Skin of body (tissue), 3 donors: Measurements from ENCODE around the gene TRMT44. TPM values are rescaled to one million over a fixed set of nuclear protein-coding genes. Genes with fewer than 3 reads are reported as not detected.
"Not testable (repeated sequence)": the region's sequence is repeated elsewhere in the genome, so short reads cannot be mapped to it uniquely, and the experiment has no call there.

Experiments
- DNase-seq: peaks from one replicate; lab custom pipeline; 2025; lab: John Stamatoyannopoulos, UW
- small RNA-seq: library from RNA; depleted of rRNA; stranded (forward); fragments of <200 nt; gene quantifications from one replicate; pipeline ENCODE3, GENCODE V24; 2014; ENCODE audit warnings: low replicate concordance
- total RNA-seq: library from RNA; depleted of rRNA; stranded (reverse); fragments of >200 nt; gene quantifications from one replicate; pipeline ENCODE4 v1.2.3, GENCODE V29; 2014

The TRMT44 gene
- total RNA-seq, 1 donor from 2014 or later, result 16.2 TPM

DNA sequence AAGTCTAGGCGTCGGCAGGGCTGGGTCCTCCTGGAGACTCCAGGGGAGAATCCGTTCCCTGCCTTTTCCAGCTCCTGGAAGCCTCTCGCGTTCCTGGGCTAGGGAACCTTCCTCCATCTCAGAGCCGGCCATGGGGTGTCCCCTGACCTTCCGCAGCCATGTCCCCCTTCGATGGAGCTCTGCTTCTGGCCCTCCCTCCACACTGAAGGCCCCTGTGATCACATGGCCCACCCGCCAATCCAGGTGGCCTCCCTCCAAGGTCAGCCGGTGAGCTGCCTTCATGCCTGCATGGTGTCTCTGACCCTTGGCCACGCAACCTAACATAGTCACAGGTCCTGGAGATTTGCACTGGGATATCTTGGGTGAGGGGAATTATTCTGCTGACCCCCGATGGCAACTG lies 69.6 kb downstream of the TRMT44 start:
- no peak for DNase-seq

DNA sequence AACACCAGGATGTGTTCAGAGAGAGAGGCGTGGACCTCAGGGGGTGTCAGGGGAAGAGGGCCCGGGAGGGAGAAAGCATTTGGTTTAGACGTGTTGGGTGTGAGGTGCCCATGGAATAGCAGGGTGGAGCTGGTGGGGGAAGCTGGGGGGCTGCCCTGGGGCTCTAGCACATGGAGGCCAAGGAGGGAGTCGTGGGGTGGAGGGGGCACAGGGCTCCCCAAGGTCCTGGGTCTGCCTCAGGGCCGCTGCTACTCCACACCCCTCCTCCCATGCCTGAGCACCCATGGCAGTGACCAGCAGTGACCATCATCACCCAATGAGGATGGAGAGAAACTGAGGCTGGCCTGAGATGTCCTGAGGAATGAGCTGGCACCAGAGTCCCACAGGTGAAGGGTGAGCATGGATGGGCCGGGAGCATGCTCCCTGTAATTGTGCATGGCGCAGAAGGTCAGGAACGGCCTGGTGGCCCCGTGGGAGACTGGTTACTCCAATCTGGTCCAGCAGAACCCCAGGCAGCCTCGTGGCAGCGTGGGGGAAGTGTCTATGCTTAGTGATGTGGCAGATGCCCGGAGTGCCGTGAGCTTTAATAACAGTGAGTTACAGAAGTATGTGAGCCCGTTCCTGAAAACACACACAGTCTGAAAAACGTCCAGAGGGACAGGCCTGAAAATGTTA lies 70.2 kb downstream of the TRMT44 start:
- DNase-seq, result no peak

DNA sequence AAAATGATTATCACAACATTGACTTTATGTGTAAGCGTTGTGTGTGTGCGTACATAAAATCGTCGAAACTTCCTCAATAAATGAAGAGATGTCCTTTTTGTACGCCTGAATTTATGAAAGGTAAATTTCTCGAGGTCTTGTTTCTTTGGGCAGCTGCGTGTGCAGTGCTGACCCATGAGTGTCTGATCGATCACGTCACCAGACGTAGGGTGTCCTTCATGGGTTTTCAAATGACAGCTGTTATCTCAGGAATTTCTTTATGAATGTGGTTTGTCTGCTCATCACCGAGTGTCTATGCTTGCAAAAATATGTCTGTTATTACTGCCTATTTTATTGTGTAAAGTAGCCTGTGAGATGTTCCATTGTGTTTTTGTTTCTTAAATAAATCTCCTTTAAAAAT lies 71.9 kb downstream of the TRMT44 start:
- no peak for DNase-seq

DNA sequence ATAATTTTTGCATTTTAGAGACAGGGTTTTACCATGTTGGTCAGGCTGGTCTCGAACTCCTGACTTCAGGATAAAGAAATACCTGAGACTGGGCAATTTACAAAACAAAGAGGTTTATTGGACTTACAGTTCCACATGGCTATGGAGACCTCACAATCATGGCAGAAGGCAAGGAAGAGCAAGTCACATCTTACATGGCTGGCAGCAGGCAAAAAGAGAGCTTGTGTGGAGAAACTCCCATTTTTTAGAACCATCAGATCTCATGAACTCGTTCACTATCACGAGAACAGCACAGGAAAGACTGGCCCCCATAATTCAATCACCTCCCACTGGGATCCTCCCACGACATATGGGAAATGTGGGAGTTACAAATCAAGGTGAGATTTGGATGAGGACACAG lies 72.5 kb downstream of the TRMT44 start:
- not testable (repeated sequence) for DNase-seq

DNA sequence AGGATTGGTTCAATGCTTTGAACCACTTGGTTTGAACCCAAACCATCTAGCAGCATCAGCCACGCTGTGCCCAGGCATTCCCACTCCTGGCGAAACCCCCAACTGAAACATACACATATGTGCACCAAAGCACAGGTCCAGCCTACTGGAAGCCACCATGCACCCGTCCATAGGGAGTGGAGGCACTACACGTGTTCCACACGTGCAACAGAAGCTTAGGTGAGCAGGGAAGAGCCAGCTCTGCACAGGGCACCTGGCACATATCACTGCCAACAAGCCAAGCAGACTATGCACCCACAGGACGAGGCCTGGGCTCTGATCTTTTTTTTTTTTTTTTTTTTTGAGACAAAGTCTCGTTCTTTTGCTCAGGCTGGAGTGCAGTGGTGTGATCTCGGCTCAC lies 73.4 kb downstream of the TRMT44 start:
- DNase-seq, result no peak

DNA sequence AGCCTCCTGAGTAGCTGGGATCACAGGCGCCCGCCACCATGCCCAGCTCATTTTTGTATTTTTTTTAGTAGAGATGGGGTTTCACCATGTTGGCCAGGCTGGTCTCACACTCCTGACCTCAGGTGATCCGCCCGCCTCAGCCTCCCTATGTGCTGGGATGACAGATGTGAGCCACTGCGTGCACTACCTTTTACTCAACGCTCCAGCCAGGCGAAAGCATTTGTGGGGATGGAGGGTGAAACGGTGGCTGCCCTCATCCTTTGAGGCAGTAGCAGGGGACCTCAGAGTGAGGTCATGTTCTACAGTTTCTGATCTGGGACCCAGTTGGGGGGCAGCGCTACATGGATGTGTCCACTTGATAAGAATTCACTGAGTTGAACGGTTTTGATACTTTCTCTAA lies 73.8 kb downstream of the TRMT44 start:
- DNase-seq, result no peak

DNA sequence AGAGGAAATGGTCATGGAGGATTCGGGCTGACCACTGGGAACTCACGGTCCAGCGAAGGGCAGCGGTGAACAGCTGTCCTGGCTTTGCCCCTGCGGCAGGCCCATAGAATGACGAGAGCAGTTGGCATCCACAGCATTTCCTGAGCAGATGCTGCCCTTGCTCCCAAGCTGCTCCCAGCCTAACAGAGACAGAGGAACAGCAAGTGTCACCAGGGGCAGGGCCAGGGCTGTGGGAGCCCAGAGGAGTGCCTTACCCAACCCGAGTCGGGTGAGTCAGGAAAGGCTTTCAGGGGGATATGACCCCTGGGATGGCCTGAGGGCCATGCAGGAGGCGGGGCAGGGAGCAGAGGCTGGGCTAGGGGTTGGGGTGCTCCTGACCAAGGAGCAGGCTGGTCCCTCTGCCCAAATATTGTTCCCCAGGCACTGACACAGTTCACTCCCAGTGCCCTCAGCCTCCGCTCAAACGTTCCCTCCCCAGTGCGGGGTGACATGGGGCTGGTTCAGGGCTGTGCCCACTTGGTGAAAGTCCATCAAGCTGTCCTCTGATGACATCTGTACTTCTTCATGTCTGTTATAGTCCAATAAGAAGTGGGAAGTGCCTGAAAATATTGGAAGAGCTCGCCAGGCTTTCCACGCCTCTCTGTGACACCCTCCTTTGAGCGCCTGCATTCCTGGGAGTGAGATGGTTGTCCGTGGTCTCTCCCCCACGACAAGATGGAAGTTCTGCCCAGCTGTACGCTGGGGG lies 74.9 kb downstream of the TRMT44 start:
- no peak for DNase-seq

DNA sequence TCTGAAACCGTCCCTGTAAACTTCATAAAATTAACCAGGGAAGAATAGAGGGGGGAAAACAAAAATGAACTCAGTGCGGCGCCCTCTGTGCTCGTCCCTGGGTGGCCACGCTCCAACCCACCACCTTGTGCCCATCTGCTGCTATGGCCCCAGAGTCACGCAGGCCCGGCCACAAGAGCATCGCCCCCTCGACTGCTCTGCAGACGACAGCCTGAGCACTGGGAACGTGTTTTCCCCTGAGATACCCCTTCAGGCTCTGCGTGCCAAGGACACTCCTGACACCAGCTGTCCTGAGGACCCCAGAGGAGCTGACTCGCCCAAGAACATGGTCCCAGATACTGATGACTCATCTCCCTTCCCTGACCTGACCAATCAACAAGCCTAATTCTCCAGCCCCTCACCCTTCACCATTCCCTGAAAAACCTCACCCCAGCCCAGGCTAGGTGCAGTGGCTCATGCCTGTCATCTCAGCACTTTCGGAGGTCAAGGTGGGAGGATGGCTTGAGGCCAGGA lies 75.5 kb downstream of the TRMT44 start:
- DNase-seq, result no peak

DNA sequence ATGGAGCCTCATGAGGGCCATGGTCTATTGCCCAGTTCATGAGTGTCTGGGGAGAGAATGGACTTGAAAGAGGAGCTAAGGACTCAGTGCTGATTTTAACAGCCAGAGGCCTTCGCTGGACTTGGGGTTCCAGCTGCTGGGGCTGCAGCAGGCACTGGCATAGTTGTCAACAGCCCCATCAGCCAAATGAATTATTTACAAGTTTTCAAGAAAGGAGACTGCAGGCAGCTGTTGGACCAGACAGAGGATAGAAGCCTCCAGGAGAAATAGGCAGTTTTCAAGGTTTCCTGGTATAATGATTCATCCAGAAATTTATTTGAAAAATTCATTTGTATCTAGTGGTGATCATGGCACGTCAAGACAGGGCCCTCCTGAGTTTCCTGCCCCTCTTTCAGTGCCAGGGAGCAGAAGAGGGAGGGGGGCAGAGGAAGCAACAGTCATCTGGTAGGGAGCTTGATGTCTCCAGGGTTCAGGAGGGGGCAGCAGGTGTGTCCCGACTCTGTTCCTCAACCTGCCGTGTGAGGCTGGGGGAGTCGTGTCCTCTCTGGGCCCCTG lies 76.5 kb downstream of the TRMT44 start:
- no peak for DNase-seq

DNA sequence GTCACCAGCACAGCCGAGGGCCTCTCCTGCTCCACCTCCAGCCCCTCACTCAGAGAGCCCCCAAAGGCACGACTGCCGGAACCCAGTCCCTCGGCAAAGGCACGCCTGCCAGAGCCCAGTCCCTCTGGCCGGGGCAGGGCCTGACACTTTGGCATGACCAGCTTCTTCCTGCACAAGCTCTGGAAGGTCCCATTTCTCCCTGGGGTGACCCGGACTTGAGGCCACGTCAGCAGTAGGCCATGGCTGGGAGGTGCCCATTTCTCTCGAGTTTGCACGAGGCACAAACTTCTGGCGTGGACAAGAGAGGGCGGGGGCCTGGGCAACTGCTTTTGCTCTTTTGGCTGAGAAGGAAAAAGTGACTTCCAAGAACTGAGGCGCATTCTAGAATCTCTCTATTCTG lies 77.4 kb downstream of the TRMT44 start:
- no peak for DNase-seq

DNA sequence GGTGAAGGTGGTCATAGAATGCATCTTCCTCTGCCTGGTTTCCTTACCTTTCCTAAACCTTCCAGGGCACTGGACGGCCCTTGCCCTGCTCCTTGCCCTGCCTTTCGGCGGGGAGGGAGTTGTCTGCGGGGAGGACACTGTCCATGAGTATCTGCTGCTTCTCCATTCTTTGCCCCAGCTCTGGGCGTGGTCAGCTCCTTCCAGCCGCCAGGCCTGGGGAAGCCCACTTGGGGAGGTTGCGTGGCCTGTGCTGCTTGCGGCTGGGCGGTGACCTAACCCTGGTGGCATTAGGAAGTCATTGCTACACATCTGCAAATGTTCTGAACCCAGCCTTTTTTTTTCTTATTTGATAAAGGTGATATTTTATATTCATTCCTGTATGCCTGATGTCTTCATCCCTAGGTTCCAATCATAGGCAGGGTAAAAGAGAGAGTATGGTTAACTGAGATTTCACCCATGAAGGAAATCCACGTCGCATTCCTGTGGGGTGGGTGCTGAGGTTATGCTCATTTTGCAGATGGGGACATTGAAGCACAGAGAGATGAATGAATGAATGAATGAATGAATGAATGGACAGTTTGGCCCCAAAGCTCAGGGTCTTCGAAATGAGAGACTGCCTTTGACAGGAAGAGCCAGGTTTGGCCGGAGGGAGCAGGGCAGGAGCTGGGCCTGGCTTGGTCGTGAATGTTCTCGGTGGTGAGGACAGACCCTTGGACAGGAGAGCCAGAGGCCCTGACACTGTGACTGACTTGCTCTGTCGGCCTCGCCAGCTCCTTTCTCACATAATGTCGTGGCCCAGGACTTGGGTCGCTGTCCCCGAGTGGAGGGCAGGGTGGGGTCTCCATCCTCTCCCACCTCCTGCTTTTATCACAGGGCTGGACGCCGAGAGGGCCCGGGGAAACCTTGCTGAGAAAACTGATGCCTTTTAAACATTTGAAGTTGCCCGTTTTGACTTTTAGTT lies 81.9 kb downstream of the TRMT44 start:
- DNase-seq, result no peak

DNA sequence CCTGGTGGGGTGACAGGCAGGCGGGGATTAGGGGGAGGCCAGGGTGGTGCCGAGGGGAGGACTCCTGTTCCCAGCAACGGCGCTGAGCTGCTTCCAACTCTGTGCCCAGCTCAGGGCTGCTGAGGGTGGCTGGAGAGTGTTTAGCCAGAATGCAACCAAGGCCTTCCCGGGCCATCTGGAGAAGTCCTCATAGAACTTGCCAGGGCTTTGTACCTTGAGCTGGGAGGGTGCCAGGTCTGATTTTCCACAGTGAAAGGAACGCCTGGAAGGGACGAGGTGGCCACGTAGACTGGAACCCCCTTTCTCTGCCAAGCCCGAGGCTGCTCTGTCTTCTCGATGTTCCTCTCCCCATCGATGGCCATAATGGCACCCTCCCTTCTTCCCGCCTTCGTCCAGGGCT lies 82.6 kb downstream of the TRMT44 start:
- no peak for DNase-seq

DNA sequence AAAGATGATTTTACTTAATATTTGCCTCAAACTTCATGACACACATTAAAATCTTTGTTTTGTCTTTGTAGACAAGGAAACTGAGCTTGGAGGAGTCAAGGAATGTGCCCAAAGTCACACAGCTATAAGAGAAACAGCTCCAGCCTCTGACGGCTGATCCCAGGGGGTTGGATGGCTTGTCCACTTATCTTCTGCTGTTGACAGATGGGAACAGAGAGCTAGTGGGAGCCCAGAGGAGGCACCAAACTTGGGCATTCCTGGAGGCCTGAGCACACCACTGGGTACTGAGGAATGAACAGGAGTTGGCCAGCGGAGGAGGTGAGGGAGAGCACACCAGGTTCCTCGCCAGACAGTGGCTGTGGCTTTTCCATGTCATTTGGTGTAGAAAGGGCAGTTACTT lies 83.2 kb downstream of the TRMT44 start:
- DNase-seq, result no peak

DNA sequence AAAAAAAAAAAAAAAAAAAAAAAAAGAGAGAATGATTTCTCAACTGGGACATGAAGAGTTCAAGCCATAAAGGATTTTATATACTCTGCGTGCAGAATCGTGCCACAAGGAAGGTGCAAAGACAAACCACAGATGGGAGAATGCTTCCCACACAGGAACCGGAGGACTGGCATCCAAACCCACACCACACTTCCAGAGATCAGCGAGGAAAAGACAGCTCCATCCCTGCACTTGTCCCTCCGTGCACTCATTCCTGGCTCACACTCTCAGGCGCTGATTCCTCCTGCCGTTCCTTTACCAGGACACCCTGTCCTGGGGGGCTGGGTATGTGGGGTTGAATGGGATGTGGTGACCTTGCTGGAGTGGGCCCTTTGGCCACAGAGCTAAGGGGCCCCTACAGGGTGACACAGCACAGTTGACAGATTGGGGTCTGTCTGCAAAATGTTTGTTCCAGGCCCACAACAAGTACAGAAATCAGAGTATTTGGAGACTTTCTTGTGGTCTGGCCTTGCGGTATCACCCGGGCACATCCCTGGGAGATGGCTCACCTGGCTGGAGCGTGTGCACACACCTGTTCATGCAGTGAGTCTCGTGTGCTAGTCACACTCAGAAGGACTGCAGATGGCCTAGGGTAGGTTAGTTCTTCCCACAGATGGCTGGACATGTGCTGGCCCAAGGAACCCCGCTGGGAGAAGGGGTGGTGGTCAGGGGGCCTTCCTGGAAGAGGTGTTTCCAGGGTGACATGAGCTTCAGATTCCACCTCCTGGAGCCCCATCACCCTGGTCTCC lies 84.2 kb downstream of the TRMT44 start:
- no peak for DNase-seq

DNA sequence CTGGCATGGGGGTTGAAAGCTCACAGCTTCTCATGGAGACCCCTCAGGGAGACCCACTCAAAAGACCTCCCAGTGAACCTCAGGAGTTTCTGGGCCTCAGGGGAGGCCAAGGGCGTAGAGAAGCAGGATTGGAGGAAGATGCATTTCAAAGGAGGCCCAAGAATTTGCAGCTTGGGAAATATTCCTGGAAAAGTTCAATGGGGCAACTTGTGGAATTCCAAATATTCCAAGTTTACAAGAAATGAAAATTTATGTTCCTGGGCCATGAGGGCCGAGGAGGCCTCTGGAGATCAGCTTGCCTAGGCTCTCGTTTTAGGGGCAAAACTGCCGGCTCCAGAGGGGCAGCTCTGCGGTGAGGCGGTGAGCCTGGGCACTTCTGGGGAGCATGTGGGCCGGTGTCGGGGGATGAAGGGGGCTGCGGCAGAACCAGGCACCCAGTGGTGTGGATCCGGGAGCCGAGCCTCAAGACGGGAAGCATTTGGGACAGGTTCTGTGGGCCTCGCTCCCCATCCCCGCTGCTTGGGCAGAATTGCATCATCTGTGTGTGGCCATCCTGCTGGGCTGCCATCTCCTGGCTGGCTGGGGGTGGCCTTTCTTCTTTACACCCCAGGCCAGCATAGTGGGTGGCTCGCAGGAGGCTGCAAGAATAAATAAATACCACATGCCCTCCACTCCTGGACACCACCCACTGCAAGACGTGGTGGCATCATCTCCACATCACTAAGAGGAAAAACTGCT lies 85.0 kb downstream of the TRMT44 start:
- no peak for DNase-seq

Small RNAs within 50 kb of the gene (small RNA-seq; reads per million reads assigned to genes)
- gene RNA5SP152, result not detected

Other genes starting within 250 kb of the TRMT44 start
- 16.5 TPM for gene SH3TC1, start 241.5 kb upstream of the TRMT44 start, total RNA-seq
- gene HTRA3, start 171.0 kb upstream of the TRMT44 start, total RNA-seq, result 25.8 TPM
- gene ACOX3, start 54 bp upstream of the TRMT44 start, total RNA-seq, result 27.2 TPM
- gene GPR78, start 139.6 kb downstream of the TRMT44 start, total RNA-seq, result 1.2 TPM
- gene CPZ, start 152.0 kb downstream of the TRMT44 start, total RNA-seq, result 14.1 TPM